ENCODE results near the gene NWD2. TPM values are rescaled to one million over a fixed set of nuclear protein-coding genes. Genes with fewer than 3 reads are reported as not detected.

The NWD2 gene
- total RNA-seq, 2 experiments from 2014 or later, result not detected

DNA sequence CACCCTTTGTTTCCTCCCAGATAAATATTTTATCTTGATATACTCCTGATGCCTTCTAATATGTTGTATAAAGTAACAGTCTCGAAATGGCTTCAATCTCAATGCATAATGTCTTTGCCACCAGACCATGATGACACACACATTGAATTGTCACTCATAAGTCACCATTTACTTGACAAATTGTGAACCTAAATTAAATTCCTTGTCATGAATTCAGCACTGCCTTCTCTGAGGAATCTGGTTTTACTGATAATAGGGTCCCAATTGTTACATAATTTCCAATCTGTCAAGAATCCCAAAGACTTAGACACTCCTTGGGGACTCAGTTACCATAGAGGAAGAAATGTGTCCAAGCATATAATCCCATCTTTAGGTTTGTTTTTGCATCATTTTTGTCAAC lies 82.3 kb downstream of the NWD2 start:
- POLR2A ChIA-PET, result no interaction called here
- H3K36me3 Mint-ChIP-seq (ENCODE audit: low read depth), result no peaks in the 10 kb centered on the region
- H3K36me3 ChIP-seq (ENCODE audit: insufficient read depth, low read length), result no peaks in the 10 kb centered on the region
- H3K4me3 ChIP-seq (ENCODE audit: low read length), result no peak overlapping the region
- no peak overlapping the region for H3K27ac Mint-ChIP-seq
- no peak for DNase-seq
- H3K27me3 ChIP-seq (ENCODE audit: control insufficient read depth in 1 of 2, insufficient read depth in 2 of 2, low read length in 2 of 2), result no peaks in the 10 kb centered on the region
- H3K4me1 ChIP-seq (ENCODE audit: insufficient read depth, low read length), result no peaks in the 10 kb centered on the region
- peaks cover 3% of the 10 kb centered on the region for H3K9me3 Mint-ChIP-seq
- TF ChIP-seq, protein P1, sequence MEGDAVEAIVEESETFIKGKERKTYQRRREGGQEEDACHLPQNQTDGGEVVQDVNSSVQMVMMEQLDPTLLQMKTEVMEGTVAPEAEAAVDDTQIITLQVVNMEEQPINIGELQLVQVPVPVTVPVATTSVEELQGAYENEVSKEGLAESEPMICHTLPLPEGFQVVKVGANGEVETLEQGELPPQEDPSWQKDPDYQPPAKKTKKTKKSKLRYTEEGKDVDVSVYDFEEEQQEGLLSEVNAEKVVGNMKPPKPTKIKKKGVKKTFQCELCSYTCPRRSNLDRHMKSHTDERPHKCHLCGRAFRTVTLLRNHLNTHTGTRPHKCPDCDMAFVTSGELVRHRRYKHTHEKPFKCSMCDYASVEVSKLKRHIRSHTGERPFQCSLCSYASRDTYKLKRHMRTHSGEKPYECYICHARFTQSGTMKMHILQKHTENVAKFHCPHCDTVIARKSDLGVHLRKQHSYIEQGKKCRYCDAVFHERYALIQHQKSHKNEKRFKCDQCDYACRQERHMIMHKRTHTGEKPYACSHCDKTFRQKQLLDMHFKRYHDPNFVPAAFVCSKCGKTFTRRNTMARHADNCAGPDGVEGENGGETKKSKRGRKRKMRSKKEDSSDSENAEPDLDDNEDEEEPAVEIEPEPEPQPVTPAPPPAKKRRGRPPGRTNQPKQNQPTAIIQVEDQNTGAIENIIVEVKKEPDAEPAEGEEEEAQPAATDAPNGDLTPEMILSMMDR (IDR thresholded peaks at IDR 0.05), result no peak
- no peak for ATAC-seq (ENCODE audit: poor library complexity)
- H3K27me3 Mint-ChIP-seq, result peaks cover 6% of the 10 kb centered on the region
- intact Hi-C loops (cut with DNase I, micrococcal nuclease), result no loop called here
- no peak overlapping the region for H3K4me3 Mint-ChIP-seq
- CTCF ChIA-PET, result no interaction called here
- no peak overlapping the region for H3K27ac ChIP-seq (ENCODE audit: low read depth in 1 of 2, low read length in 2 of 2)
- H3K9me3 ChIP-seq (ENCODE audit: control insufficient read depth in 1 of 2, insufficient read depth in 1 of 2, low read length in 2 of 2), result peaks cover 0 to 1% of the 10 kb centered on the region in 2 experiments
- H3K4me1 Mint-ChIP-seq (ENCODE audit: low read depth), result no peaks in the 10 kb centered on the region

DNA sequence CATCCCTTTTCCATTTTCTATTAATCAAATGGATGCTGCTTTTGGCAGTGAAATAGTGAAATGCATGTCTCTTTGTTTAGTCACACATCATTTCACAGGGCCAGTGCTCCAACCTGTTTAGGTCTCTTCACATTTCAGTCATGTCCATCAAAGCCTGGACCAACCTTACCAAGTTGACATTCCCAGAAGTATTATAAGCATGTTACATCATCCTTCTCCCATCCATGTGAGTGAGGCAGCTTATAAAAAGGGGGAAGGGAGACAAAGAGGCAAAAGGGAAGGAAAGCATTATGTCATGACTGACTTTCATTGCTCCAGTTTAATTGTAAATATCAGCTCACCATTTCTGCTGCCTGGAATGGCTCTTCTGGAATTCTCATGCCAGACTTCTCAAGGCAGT lies 94.4 kb downstream of the NWD2 start:
- no peak for ATAC-seq (ENCODE audit: poor library complexity)

DNA sequence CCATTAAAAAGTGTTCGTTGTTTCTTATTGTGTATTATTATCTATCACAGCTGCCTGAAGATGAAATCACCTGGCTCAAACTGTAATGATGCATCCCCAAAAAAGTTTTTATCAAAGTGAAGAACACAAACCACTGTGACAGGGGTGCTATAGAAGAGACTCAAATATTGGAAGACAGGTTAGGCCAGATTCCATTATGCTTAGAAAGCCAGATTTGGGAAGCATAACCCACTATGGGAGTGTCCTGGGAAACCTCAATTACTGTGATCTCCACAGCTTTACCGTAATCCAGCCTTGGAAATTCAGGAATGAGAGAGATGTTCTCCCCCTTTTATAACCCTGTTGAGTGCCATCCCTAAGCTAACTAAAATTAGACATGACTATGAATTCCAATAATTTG lies 114.2 kb downstream of the NWD2 start:
- CTCF ChIA-PET, result no interaction called here

More for the DNA sequence above, 94.4 kb downstream of the NWD2 start:
- Histone ChIP-seq H3K27ac (ENCODE audit: low read depth in 1 of 2, low read length in 2 of 2) (no peak overlapping the region), H3K9me3 (ENCODE audit: control insufficient read depth in 1 of 2, insufficient read depth in 1 of 2, low read length in 2 of 2) (no peaks in the 10 kb centered on the region), H3K27me3 (ENCODE audit: control insufficient read depth in 1 of 2, insufficient read depth in 2 of 2, low read length in 2 of 2) (no peaks in the 10 kb centered on the region), H3K4me3 (ENCODE audit: low read length) (no peak overlapping the region), H3K4me1 (ENCODE audit: insufficient read depth, low read length) (no peaks in the 10 kb centered on the region), H3K36me3 (ENCODE audit: insufficient read depth, low read length) (no peaks in the 10 kb centered on the region)
- no peak overlapping the region for H3K27ac Mint-ChIP-seq
- TF ChIP-seq, protein P1 (IDR thresholded peaks at IDR 0.05), result no peak
- intact Hi-C loops (cut with DNase I, micrococcal nuclease), result no loop called here
- H3K27me3 Mint-ChIP-seq, result no peaks in the 10 kb centered on the region
- H3K36me3 Mint-ChIP-seq (ENCODE audit: low read depth), result no peaks in the 10 kb centered on the region
- CTCF ChIA-PET, result no interaction called here
- no peak for DNase-seq
- POLR2A ChIA-PET, result no interaction called here
- H3K9me3 Mint-ChIP-seq, result peaks cover 5% of the 10 kb centered on the region
- no peaks in the 10 kb centered on the region for H3K4me1 Mint-ChIP-seq (ENCODE audit: low read depth)
- no peak overlapping the region for H3K4me3 Mint-ChIP-seq

More for the DNA sequence above, 114.2 kb downstream of the NWD2 start:
- Mint-ChIP-seq H3K9me3 (no peaks in the 10 kb centered on the region), H3K27ac (no peak overlapping the region), H3K4me1 (ENCODE audit: low read depth) (no peaks in the 10 kb centered on the region), H3K27me3 (peaks cover 74% of the 10 kb centered on the region), H3K4me3 (no peak overlapping the region), H3K36me3 (ENCODE audit: low read depth) (no peaks in the 10 kb centered on the region)
- no peak for ATAC-seq (ENCODE audit: poor library complexity)
- Histone ChIP-seq H3K27me3 (ENCODE audit: control insufficient read depth in 1 of 2, insufficient read depth in 2 of 2, low read length in 2 of 2) (peaks cover 3 to 6% of the 10 kb centered on the region in 2 experiments), H3K27ac (ENCODE audit: low read depth in 1 of 2, low read length in 2 of 2) (no peak overlapping the region), H3K9me3 (ENCODE audit: control insufficient read depth in 1 of 2, insufficient read depth in 1 of 2, low read length in 2 of 2) (peaks cover 0 to 6% of the 10 kb centered on the region in 2 experiments), H3K36me3 (ENCODE audit: insufficient read depth, low read length) (no peaks in the 10 kb centered on the region), H3K4me1 (ENCODE audit: insufficient read depth, low read length) (no peaks in the 10 kb centered on the region), H3K4me3 (ENCODE audit: low read length) (no peak overlapping the region)
- no peak for DNase-seq
- TF ChIP-seq, protein P1 (IDR thresholded peaks at IDR 0.05), result no peak
- POLR2A ChIA-PET, result no interaction called here
- intact Hi-C loops (cut with DNase I, micrococcal nuclease), result no loop called here

Measured in CD4-positive, alpha-beta T cell (primary cell).